AG09319 (cell line): Measurements from ENCODE around the gene CLHC1.

ENCODE experiments used
- DNase-seq: peaks from one replicate; pipeline ENCODE4 v3.0.0-alpha.2; 2010; ENCODE audit warnings: low read depth; ENCODE audit errors: extremely low read depth
- CTCF ChIP-seq: IDR thresholded peaks from 2 replicates; pipeline ENCODE4 v1.5.1; 2011; ENCODE audit warnings: low read depth, mild to moderate bottlenecking, inconsistent platforms, low read length, moderate library complexity

Gene CLHC1

GRCh38 chr2:55159037-55159651 is 72.9 kb downstream of the CLHC1 start:
- DNase-seq = no peak

GRCh38 chr2:55158111-55158814 is 73.8 kb downstream of the CLHC1 start:
- DNase-seq = no peak

More at GRCh38 chr2:55159037-55159651, 72.9 kb downstream of the CLHC1 start:
- TF ChIP-seq CTCF = no peak

GRCh38 chr2:55157474-55157884 is 74.6 kb downstream of the CLHC1 start:
- TF ChIP-seq CTCF = no peak; the same call in 1 of the 2 replicates
- DNase-seq = no peak

More at GRCh38 chr2:55158111-55158814, 73.8 kb downstream of the CLHC1 start:
- TF ChIP-seq CTCF = no peak

DNA sequence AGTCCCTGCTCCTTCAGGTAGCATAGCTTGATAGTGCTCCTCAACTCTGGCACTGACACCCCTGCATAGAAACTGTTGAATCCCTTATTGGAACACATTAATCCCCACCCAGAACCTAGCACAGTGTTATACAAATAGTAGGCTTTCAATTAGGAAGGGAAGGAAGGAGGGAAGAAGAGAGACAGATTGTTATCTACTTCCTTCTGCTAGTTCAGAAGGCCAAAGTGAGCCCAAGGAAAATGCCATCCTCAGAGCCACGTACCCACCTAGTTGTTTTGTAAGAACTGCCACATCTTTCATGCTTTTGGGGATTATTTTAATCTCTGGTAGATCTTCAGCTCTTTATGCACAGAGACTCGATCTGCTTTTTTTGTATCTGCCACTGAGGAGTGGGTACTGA is 75.1 kb downstream of the CLHC1 start:
- DNase-seq = no peak
- TF ChIP-seq CTCF = no peak

GRCh38 chr2:55156326-55156725 is 75.8 kb downstream of the CLHC1 start:
- no peak for TF ChIP-seq CTCF
- DNase-seq = no peak

- no peak for TF ChIP-seq CTCF
- no peak for DNase-seq
Observed at GRCh38 chr2:55155764-55156281, 76.3 kb downstream of the CLHC1 start.

GRCh38 chr2:55155206-55155605 is 76.9 kb downstream of the CLHC1 start:
- TF ChIP-seq CTCF = no peak
- DNase-seq = no peak
